A549 (cell line): ENCODE results near the gene CAMK4.

ENCODE experiments used
- POLR2A ChIP-seq: IDR thresholded peaks from 2 replicates; pipeline ENCODE4 v1.6.1; 2012; ENCODE audit warnings: mild to moderate bottlenecking, low read length
- RFX5 ChIP-seq: fragments of 450-650 bp; IDR thresholded peaks from 2 replicates; pipeline ENCODE4 v1.7.1; 2014; ENCODE audit warnings: antibody characterized with exemption, mild to moderate bottlenecking, moderate library complexity

DNA sequence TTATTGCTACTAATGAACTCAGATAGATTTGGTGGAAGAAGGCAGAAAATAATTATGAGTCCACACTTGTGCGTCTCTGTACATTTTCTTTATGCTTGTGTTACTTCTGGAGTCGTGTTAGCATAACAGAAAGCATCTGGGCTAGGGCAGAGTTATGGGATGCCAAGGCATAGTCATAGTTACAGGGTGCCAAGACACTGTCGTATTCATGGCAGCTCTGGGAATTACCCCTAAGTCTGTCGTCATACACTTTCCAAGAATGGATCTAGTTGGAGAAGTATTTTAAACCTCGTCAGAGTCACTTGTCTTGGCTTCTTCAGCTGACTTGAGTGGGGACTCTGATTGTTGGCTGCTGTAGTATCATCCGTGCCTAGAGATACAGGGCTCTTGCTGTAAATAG, 27.7 kb downstream of the CAMK4 start:
- TF ChIP-seq RFX5 = no peak
- no peak for TF ChIP-seq POLR2A
